K562 (cell line): ENCODE results near the gene ZSWIM1. TPM values are rescaled to one million over a fixed set of nuclear protein-coding genes. Genes with fewer than 3 reads are reported as not detected.

Experiments used
- ARID2 ChIP-seq: fragments of 450-650 bp; IDR thresholded peaks from 2 replicates; pipeline ENCODE4 v1.6.1; 2017; ENCODE audit warnings: antibody characterized with exemption, mild to moderate bottlenecking
- CCNT2 ChIP-seq: IDR thresholded peaks from 2 replicates; pipeline ENCODE4 v1.6.1; 2011; ENCODE audit warnings: borderline replicate concordance, low read depth, mild to moderate bottlenecking, moderate library complexity, mixed read lengths, low read length; ENCODE audit not compliant: insufficient read length; ENCODE audit errors: extremely low read depth
- HDAC3 ChIP-seq: fragments of 450-650 bp; IDR thresholded peaks from 2 replicates; pipeline ENCODE4 v1.6.1; 2018; ENCODE audit warnings: borderline replicate concordance, mild to moderate bottlenecking, moderate library complexity; ENCODE audit not compliant: partially characterized antibody
- HDAC6 ChIP-seq: IDR thresholded peaks from 2 replicates; pipeline ENCODE4 v1.6.1; 2012; ENCODE audit warnings: low read depth, mild to moderate bottlenecking, control low read depth, inconsistent platforms, low read length, moderate library complexity
- MEF2D ChIP-seq: conservative IDR thresholded peaks from 2 replicates; pipeline ENCODE4 v1.6.1; 2016; ENCODE audit warnings: low read depth, missing genetic modification characterization, missing compliant biosample characterization
- NR1H2 ChIP-seq: sonication (generic); formaldehyde crosslinking; IDR thresholded peaks from 2 replicates; pipeline ENCODE4 v1.4.0; 2020; ENCODE audit warnings: mild to moderate bottlenecking, missing genetic modification reagents
- POLR3A ChIP-seq: IDR thresholded peaks from 2 replicates; pipeline ENCODE4 v1.6.1; 2011; ENCODE audit warnings: borderline replicate concordance, mild to moderate bottlenecking, moderate library complexity; ENCODE audit not compliant: insufficient read length, insufficient read depth; ENCODE audit errors: extremely low read depth
- RAD51 ChIP-seq: fragments of 450-650 bp; IDR thresholded peaks from 2 replicates; pipeline ENCODE4 v1.7.1; 2016; ENCODE audit warnings: low read depth, mild to moderate bottlenecking, borderline replicate concordance
- SMAD2 ChIP-seq: fragments of 150-350 bp; IDR thresholded peaks from 2 replicates; pipeline ENCODE4 v1.6.1; 2014; ENCODE audit warnings: low read depth, mild to moderate bottlenecking, low read length
- SMARCB1 ChIP-seq: IDR thresholded peaks from 2 replicates; pipeline ENCODE4 v1.6.1; 2011; ENCODE audit warnings: improper control_type of control experiment, low read depth; ENCODE audit not compliant: insufficient read length
- TAF15 ChIP-seq: fragments of 200-400 bp; formaldehyde crosslinking; IDR thresholded peaks from 2 replicates; pipeline ENCODE4 v1.6.1; 2017; ENCODE audit warnings: mild to moderate bottlenecking, low read depth, low read length, moderate library complexity
- TGIF2 ChIP-seq: sonication (generic); formaldehyde crosslinking; IDR thresholded peaks from 2 replicates; pipeline ENCODE4 v1.8.1; 2022; ENCODE audit warnings: mild to moderate bottlenecking, missing genetic modification reagents, moderate library complexity
- ZNF274 ChIP-seq: IDR thresholded peaks from 2 replicates; pipeline ENCODE4 v1.6.1; 2011; ENCODE audit warnings: low read depth, mild to moderate bottlenecking, low read length, moderate library complexity, borderline replicate concordance
- ZNF507 ChIP-seq: conservative IDR thresholded peaks from 2 replicates; pipeline ENCODE4 v1.6.1; 2017; ENCODE audit warnings: missing genetic modification characterization, missing compliant biosample characterization
- ZNF785 ChIP-seq: fragments of 250-450 bp; sonication (Bioruptor Pico); IDR thresholded peaks from 2 replicates; pipeline ENCODE4 v1.4.0; 2020; ENCODE audit warnings: mild to moderate bottlenecking
- ZNF830 ChIP-seq: fragments of 250-450 bp; sonication (Bioruptor Pico); IDR thresholded peaks from 2 replicates; pipeline ENCODE4 v1.5.0; 2021; ENCODE audit warnings: mild to moderate bottlenecking
- polyA plus RNA-seq, 8 experiments: library from polyadenylated mRNA; depleted of rRNA in 4 of 8; stranded (reverse) in 5 of 8; unstranded in 3 of 8; fragments of >200 nt; fragmentation: Nextera tagmentation in 2 of 8; fragmentation: Illumina TruSeq in 1 of 8; extraction: Ambion mirVana in 2 of 8; extraction: Trizol in 1 of 8; gene quantifications; 2 replicates each; pipeline versions ENCODE4 v1.2.1 to v1.2.3, GENCODE V29; 2011 to 2014; ENCODE audit warnings: inconsistent platforms in 1 of 8, missing spikeins in 1 of 8
- total RNA-seq, 7 experiments: library from RNA; depleted of rRNA in 6 of 7; stranded (reverse); fragments of >200 nt in 6 of 7; fragmentation: Illumina TruSeq in 2 of 7; extraction: Trizol in 2 of 7; gene quantifications; 2 replicates each; pipeline versions ENCODE4 v1.2.1 to v1.2.3, GENCODE V29; 2011 to 2021; ENCODE audit warnings: low replicate concordance in 1 of 7
- TF ChIP-seq, protein P1 (sequence below): fragments of 450-650 bp; IDR thresholded peaks from 2 replicates; pipeline ENCODE4 v1.7.1; 2018; ENCODE audit warnings: mild to moderate bottlenecking, low read depth; ENCODE audit not compliant: partially characterized antibody
- TF ChIP-seq, protein P2 (sequence below): sonication (generic); formaldehyde crosslinking; IDR thresholded peaks from 2 replicates; pipeline ENCODE4 v1.8.0; 2022; ENCODE audit warnings: mild to moderate bottlenecking, missing genetic modification reagents
- TF ChIP-seq, protein P3 (sequence below): fragments of 250-450 bp; sonication (Bioruptor Pico); IDR thresholded peaks from 2 replicates; pipeline ENCODE4 v1.8.0; 2022; ENCODE audit warnings: moderate library complexity, mild to moderate bottlenecking, inconsistent platforms
- TF ChIP-seq, protein P4 (sequence below): sonication (generic); formaldehyde crosslinking; IDR thresholded peaks from 2 replicates; pipeline ENCODE4 v1.8.1; 2022; ENCODE audit warnings: missing genetic modification reagents
- TF ChIP-seq, protein P5 (sequence below): sonication (generic); formaldehyde crosslinking; IDR thresholded peaks from 2 replicates; pipeline ENCODE4 v1.8.1; 2023; ENCODE audit warnings: mild to moderate bottlenecking, missing genetic modification reagents

ZSWIM1 gene
- total and polyA plus RNA-seq, 9 of the 15 experiments (the other 6 are each of a cell fraction or from before 2014, with no cell fraction given), result 2.5 to 15.6 (median 9.5) TPM

DNA sequence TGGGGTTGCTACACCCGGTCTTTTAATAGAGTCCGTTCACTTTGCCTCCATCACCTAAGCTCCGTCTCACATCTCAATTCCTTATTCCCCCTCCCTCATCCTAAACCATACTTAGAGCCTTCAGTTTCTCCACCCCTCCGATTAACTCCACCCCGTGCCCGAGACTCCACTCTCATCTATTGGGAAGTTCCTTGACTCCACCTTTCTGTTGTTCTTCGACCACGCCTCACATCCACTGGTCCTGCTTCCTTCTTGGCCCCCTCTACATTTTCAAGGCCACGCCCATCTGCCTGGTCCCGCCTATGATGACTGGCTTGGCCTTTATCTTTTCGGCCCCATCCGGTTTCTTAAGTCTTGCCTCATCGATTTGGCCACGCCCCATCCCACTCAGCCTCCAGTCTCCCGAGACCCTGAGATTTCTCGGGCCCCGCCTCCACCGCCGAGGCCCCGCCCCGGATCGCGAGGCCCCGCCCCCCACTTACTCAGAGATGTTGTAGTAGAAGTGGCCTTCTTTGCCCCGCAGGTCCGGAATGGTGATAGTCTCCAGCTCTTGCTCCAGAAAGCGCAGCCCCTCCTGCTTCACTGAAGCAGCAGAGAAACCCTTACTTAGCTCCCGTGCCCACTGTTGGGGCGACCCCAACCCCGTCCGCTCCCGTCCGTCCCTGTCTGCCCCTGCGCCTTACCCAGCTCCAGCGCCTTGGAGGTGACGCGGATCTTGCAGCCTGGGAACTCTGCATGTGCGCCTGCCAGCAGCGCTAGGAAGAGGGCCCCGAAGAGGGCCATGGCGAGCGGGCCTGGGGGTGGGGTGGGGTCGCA, 29.9 kb downstream of the ZSWIM1 start (continued):
- TF ChIP-seq, protein P1, sequence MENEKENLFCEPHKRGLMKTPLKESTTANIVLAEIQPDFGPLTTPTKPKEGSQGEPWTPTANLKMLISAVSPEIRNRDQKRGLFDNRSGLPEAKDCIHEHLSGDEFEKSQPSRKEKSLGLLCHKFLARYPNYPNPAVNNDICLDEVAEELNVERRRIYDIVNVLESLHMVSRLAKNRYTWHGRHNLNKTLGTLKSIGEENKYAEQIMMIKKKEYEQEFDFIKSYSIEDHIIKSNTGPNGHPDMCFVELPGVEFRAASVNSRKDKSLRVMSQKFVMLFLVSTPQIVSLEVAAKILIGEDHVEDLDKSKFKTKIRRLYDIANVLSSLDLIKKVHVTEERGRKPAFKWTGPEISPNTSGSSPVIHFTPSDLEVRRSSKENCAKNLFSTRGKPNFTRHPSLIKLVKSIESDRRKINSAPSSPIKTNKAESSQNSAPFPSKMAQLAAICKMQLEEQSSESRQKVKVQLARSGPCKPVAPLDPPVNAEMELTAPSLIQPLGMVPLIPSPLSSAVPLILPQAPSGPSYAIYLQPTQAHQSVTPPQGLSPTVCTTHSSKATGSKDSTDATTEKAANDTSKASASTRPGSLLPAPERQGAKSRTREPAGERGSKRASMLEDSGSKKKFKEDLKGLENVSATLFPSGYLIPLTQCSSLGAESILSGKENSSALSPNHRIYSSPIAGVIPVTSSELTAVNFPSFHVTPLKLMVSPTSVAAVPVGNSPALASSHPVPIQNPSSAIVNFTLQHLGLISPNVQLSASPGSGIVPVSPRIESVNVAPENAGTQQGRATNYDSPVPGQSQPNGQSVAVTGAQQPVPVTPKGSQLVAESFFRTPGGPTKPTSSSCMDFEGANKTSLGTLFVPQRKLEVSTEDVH, result no peak
- TF ChIP-seq ZNF785 (CRISPR knock-in tag) (no peak), SMARCB1 (no peak), MEF2D (tag) (0 out of 2 replicates have a peak, but pooled peaks have one; percentile 7), NR1H2 (CRISPR knock-in tag) (no peak), ZNF830 (CRISPR knock-in tag) (no peak), TAF15 (no peak), ARID2 (no peak), CCNT2 (no peak), TGIF2 (CRISPR knock-in tag) (no peak), ZNF274 (no peak), ZNF507 (no peak), POLR3A (no peak), RAD51 (no peak), HDAC3 (no peak), SMAD2 (no peak), HDAC6 (no peak)
- TF ChIP-seq, protein P2, sequence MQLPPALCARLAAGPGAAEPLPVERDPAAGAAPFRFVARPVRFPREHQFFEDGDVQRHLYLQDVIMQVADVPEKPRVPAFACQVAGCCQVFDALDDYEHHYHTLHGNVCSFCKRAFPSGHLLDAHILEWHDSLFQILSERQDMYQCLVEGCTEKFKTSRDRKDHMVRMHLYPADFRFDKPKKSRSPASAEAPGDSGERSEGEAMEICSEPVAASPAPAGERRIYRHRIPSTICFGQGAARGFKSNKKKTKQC (CRISPR knock-in tag), result no peak
- TF ChIP-seq, protein P3, sequence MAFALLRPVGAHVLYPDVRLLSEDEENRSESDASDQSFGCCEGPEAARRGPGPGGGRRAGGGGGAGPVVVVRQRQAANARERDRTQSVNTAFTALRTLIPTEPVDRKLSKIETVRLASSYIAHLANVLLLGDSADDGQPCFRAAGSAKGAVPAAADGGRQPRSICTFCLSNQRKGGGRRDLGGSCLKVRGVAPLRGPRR (CRISPR knock-in tag), result no peak
- TF ChIP-seq, protein P4, sequence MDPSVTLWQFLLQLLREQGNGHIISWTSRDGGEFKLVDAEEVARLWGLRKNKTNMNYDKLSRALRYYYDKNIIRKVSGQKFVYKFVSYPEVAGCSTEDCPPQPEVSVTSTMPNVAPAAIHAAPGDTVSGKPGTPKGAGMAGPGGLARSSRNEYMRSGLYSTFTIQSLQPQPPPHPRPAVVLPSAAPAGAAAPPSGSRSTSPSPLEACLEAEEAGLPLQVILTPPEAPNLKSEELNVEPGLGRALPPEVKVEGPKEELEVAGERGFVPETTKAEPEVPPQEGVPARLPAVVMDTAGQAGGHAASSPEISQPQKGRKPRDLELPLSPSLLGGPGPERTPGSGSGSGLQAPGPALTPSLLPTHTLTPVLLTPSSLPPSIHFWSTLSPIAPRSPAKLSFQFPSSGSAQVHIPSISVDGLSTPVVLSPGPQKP, result no peak
- TF ChIP-seq, protein P5, sequence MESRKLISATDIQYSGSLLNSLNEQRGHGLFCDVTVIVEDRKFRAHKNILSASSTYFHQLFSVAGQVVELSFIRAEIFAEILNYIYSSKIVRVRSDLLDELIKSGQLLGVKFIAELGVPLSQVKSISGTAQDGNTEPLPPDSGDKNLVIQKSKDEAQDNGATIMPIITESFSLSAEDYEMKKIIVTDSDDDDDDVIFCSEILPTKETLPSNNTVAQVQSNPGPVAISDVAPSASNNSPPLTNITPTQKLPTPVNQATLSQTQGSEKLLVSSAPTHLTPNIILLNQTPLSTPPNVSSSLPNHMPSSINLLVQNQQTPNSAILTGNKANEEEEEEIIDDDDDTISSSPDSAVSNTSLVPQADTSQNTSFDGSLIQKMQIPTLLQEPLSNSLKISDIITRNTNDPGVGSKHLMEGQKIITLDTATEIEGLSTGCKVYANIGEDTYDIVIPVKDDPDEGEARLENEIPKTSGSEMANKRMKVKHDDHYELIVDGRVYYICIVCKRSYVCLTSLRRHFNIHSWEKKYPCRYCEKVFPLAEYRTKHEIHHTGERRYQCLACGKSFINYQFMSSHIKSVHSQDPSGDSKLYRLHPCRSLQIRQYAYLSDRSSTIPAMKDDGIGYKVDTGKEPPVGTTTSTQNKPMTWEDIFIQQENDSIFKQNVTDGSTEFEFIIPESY, result peak; percentile 93
